Caco-2 (cell line): ENCODE data around the gene PI4K2B. TPM values are rescaled to one million over a fixed set of nuclear protein-coding genes. Genes with fewer than 3 reads are reported as not detected.
A peak's percentile ranks its signal among the peaks of the same experiment; 100 is the strongest.
"Not testable (repeated sequence)": the region's sequence is repeated elsewhere in the genome, so short reads cannot be mapped to it uniquely, and the experiment has no call there.

Experiments
- BruUV-seq: library from RNA; stranded (reverse); fragments of 400-500 nt; replicated peaks from 2 replicates; lab custom pipeline; 2021; lab: Mats Ljungman, UMichigan
- CTCF ChIA-PET: fragments of 300-600 bp; sonication (Branson Sonifier 250); formaldehyde crosslinking; loops from one replicate; lab custom pipeline; 2022; ENCODE audit warnings: antibody characterized with exemption; lab: Charles Lee
- POLR2A ChIA-PET: fragments of 300-600 bp; sonication (Branson Sonifier 250); formaldehyde crosslinking; loops from one replicate; lab custom pipeline; 2022; ENCODE audit warnings: antibody characterized with exemption; lab: Charles Lee
- DNase-seq, 2 experiments: peaks; one replicate each; pipeline versions ENCODE4 v3.0.0 to v3.0.0-alpha.2; 2020 to 2022
- H3K27me3 ChIP-seq: replicated peaks from 2 replicates; pipeline ENCODE4 v1.6.0; 2011; ENCODE audit warnings: low read length; ENCODE audit not compliant: control insufficient read depth, insufficient read depth
- H3K36me3 ChIP-seq: 2 replicates; pipeline ENCODE4 v1.5.1; 2011; ENCODE audit warnings: low read length; ENCODE audit not compliant: control insufficient read depth, insufficient read depth
- H3K4me1 ChIP-seq: fragments of 250-450 bp; sonication (Bioruptor Pico); 2 replicates; pipeline ENCODE4 v1.5.1; 2020; ENCODE audit warnings: mild to moderate bottlenecking
- H3K4me3 ChIP-seq: 2 replicates; pipeline ENCODE4 v1.5.1; 2011; ENCODE audit warnings: low read depth, mild to moderate bottlenecking, control low read depth, low read length
- H3K9me3 ChIP-seq: fragments of 250-450 bp; sonication (Bioruptor Pico); 2 replicates; pipeline ENCODE4 v1.5.1; 2020; ENCODE audit warnings: mild to moderate bottlenecking, moderate library complexity
- H3K27ac Mint-ChIP-seq: one replicate; pipeline ENCODE4 v1.8.0; 2022; ENCODE audit warnings: mixed read lengths; ENCODE audit not compliant: unreplicated experiment
- H3K27me3 Mint-ChIP-seq: one replicate; pipeline ENCODE4 v1.8.0; 2022; ENCODE audit warnings: mixed read lengths; ENCODE audit not compliant: insufficient read depth, unreplicated experiment
- H3K36me3 Mint-ChIP-seq: one replicate; pipeline ENCODE4 v1.8.0; 2022; ENCODE audit warnings: mild to moderate bottlenecking, mixed read lengths; ENCODE audit not compliant: insufficient read depth, unreplicated experiment
- H3K4me1 Mint-ChIP-seq: one replicate; pipeline ENCODE4 v1.8.0; 2022; ENCODE audit warnings: low read depth, mixed read lengths; ENCODE audit not compliant: unreplicated experiment
- H3K4me3 Mint-ChIP-seq: one replicate; pipeline ENCODE4 v1.8.0; 2022; ENCODE audit warnings: mild to moderate bottlenecking, moderate library complexity, mixed read lengths; ENCODE audit not compliant: unreplicated experiment
- H3K9me3 Mint-ChIP-seq: one replicate; pipeline ENCODE4 v1.8.0; 2022; ENCODE audit warnings: mixed read lengths; ENCODE audit not compliant: unreplicated experiment
- intact Hi-C: fragments of 100-400 bp; cut with micrococcal nuclease; formaldehyde crosslinking; loops from one replicate; pipeline ENCODE4 v1.10.0; 2022; ENCODE audit not compliant: unreplicated experiment
- total RNA-seq: library from RNA; stranded (reverse); gene quantifications from 2 replicates; pipeline ENCODE4 v1.2.3, GENCODE V29; 2022
- TF ChIP-seq, protein P1 (sequence below), 2 experiments: fragments of 200-600 bp in 1 of 2; IDR thresholded peaks; 1 replicate in 1 of 2; 2 replicates in 1 of 2; pipeline versions ENCODE4 v1.5.1 to v1.8.0; 2011 to 2022; ENCODE audit warnings: antibody characterized with exemption in 1 of 2, control low read depth in 1 of 2, inconsistent platforms in 1 of 2, low read depth in 1 of 2, low read length in 1 of 2, mild to moderate bottlenecking in 1 of 2, moderate library complexity in 1 of 2; ENCODE audit not compliant: insufficient read depth in 1 of 2, severe bottlenecking in 1 of 2, unreplicated experiment in 1 of 2

Gene PI4K2B
- total RNA-seq, 1 experiment from 2014 or later: 25.0 TPM

DNA sequence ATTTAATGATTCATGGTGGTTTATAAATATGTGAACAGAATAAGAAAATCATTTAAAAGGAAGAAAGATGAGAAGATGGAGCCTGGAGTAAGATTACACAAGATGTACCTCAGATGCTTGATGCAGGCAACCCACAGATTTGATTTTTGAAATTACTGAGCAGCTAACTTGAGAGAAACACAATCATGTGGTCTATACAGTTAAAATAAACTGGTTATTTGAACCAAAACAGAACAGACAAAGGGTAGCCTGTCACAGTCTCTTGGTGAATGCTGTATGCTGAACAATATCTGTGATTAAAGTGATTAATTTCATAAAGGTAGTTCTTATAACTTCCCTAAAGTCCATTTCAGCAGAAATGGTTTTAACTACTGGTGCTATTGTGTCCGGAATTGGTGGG lies 4.2 kb downstream of the PI4K2B start:
- H3K4me1 ChIP-seq: no peaks in the 10 kb centered on the region
- no peak overlapping the region for H3K27ac Mint-ChIP-seq
- H3K4me1 Mint-ChIP-seq: peaks cover 13% of the 10 kb centered on the region
- H3K36me3 Mint-ChIP-seq: peaks cover 12% of the 10 kb centered on the region
- no peak overlapping the region for H3K4me3 ChIP-seq
- H3K27me3 ChIP-seq: no peaks in the 10 kb centered on the region
- H3K9me3 ChIP-seq: peaks cover 3% of the 10 kb centered on the region; the same call in 1 of the 2 replicates
- ChIA-PET POLR2A (no interaction called here), CTCF (no interaction called here)
- no peak overlapping the region for H3K4me3 Mint-ChIP-seq
- no peaks in the 10 kb centered on the region for H3K36me3 ChIP-seq
- DNase-seq: no peak
- no peaks in the 10 kb centered on the region for H3K27me3 Mint-ChIP-seq
- intact Hi-C loops: no loop called here
- no TSS peak for BruUV-seq
- peaks cover 22% of the 10 kb centered on the region for H3K9me3 Mint-ChIP-seq
- TF ChIP-seq, protein P1, sequence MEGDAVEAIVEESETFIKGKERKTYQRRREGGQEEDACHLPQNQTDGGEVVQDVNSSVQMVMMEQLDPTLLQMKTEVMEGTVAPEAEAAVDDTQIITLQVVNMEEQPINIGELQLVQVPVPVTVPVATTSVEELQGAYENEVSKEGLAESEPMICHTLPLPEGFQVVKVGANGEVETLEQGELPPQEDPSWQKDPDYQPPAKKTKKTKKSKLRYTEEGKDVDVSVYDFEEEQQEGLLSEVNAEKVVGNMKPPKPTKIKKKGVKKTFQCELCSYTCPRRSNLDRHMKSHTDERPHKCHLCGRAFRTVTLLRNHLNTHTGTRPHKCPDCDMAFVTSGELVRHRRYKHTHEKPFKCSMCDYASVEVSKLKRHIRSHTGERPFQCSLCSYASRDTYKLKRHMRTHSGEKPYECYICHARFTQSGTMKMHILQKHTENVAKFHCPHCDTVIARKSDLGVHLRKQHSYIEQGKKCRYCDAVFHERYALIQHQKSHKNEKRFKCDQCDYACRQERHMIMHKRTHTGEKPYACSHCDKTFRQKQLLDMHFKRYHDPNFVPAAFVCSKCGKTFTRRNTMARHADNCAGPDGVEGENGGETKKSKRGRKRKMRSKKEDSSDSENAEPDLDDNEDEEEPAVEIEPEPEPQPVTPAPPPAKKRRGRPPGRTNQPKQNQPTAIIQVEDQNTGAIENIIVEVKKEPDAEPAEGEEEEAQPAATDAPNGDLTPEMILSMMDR (IDR thresholded peaks at IDR 0.05; ENCODE audit: insufficient read depth in 1 of 2, low read depth in 1 of 2, low read length in 1 of 2, severe bottlenecking in 1 of 2, unreplicated experiment in 1 of 2): no peak

DNA sequence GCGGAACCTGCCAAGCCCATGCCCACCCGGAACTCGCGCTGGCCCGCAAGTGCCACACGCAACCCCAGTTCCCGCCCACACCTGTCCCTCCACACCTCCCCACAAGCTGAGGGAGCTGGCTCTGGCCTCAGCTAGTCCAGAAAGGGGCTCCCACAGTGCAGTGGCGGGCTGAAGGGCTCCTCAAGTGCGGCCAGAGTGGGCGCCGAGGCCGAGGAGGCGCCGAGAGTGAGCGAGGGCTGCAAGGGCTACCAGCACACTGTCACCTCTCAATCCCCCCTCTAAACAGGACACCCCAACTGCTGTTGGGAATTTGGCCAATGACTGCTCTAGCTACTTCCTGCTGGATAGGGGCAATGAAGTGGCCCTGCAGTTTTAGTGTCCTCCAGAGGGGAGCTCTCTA lies 5.7 kb downstream of the PI4K2B start:
- CTCF ChIA-PET: interaction anchor here (1.0 kb wide), 1 partner anchor 73 kb away, joined by 5 read pairs; the partner anchor contains the start of gene ZCCHC4
- H3K9me3 ChIP-seq, POLR2A ChIA-PET, H3K27me3 ChIP-seq, H3K4me3 ChIP-seq, H3K27me3 Mint-ChIP-seq, BruUV-seq, DNase-seq, H3K4me1 ChIP-seq, H3K27ac Mint-ChIP-seq, H3K4me3 Mint-ChIP-seq, H3K36me3 ChIP-seq, intact Hi-C loops: not testable (repeated sequence)
- Mint-ChIP-seq H3K36me3 (peaks cover 12% of the 10 kb centered on the region), H3K9me3 (peaks cover 22% of the 10 kb centered on the region), H3K4me1 (peaks cover 13% of the 10 kb centered on the region)

DNA sequence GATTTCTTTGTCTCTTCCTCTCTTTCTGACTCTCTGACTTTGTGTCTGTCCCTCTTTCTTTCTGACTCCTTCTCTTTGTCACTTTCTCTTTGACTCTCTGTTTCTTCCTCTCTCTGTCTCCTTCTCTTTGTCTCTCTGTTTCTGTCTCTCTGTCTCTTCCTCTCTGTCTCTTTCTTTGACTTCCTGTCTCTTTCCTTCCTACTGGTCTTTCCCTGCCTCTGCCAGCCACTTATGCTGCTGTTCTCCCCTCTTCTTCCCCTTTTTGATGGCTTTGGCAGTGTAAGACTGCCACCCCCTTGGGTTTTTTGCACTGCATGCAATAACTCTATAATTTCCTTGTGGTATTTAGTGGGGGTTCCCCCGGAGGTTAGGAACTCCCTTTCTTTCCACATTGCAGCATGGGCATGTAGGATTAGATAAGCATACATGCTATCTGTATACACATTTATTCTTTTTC lies 6.9 kb downstream of the PI4K2B start:
- DNase-seq, intact Hi-C loops, H3K4me3 ChIP-seq, H3K36me3 ChIP-seq, CTCF ChIA-PET, H3K4me1 ChIP-seq, H3K27me3 Mint-ChIP-seq, H3K4me3 Mint-ChIP-seq, H3K27me3 ChIP-seq, BruUV-seq, POLR2A ChIA-PET, H3K9me3 ChIP-seq: not testable (repeated sequence)
- H3K9me3 Mint-ChIP-seq: peaks cover 22% of the 10 kb centered on the region
- peaks cover 13% of the 10 kb centered on the region for H3K36me3 Mint-ChIP-seq
- peak overlapping the region; percentile 1 for H3K27ac Mint-ChIP-seq
- H3K4me1 Mint-ChIP-seq: peaks cover 13% of the 10 kb centered on the region

DNA sequence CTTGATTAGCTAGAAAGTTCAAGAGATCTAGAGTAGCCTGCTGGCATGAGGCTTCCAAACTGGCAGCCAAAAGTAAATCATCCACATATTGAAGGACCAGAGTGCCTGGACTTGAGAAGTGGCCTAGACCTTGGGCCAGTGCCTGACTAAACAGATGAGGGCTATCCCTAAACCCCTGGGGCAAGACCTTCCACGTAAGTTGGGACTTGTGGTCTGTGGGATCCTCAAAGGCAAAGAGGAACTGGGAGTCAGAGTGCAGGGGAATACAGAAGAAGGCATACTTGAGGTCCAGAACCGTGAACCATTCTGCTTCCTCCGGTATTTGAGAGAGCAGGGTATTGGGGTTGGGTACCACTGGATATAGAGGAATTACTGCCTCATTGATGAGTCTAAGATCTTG lies 8.4 kb downstream of the PI4K2B start:
- POLR2A ChIA-PET, H3K27ac Mint-ChIP-seq, BruUV-seq, DNase-seq, CTCF ChIA-PET, H3K4me3 Mint-ChIP-seq, H3K4me3 ChIP-seq, H3K27me3 Mint-ChIP-seq, H3K9me3 ChIP-seq, H3K36me3 ChIP-seq, H3K4me1 ChIP-seq, H3K27me3 ChIP-seq, intact Hi-C loops: not testable (repeated sequence)
- Mint-ChIP-seq H3K9me3 (peaks cover 22% of the 10 kb centered on the region), H3K4me1 (peaks cover 13% of the 10 kb centered on the region), H3K36me3 (peaks cover 13% of the 10 kb centered on the region)
